Endothelial cell of umbilical vein (primary cell): ENCODE results near the gene STRN. TPM values are rescaled to one million over a fixed set of nuclear protein-coding genes. Genes with fewer than 3 reads are reported as not detected.

Experiments
- BruUV-seq: library from RNA; stranded (reverse); fragments of 400-500 nt; replicated peaks from 2 replicates; lab custom pipeline; 2021; lab: Mats Ljungman, UMichigan
- CTCF ChIA-PET: fragments of 300-600, 350-600 bp; sonication (Branson Sonifier 250); formaldehyde crosslinking; loops from one replicate; lab custom pipeline; 2021; ENCODE audit warnings: antibody characterized with exemption, inconsistent platforms; lab: Charles Lee
- POLR2A ChIA-PET: fragments of 300-600, 350-600 bp; sonication (Branson Sonifier 250); formaldehyde crosslinking; loops from one replicate; lab custom pipeline; 2021; ENCODE audit warnings: antibody characterized with exemption, inconsistent platforms; lab: Charles Lee
- DNase-seq: peaks from one replicate; pipeline ENCODE4 v3.0.0-alpha.2; 2011; ENCODE audit warnings: low read depth, low spot score
- FAIRE-seq: peaks from 2 replicates; lab custom pipeline; 2011; peaks lifted over from hg19 to GRCh38; lab: Jason Lieb, UNC
- H2AFZ ChIP-seq: 2 replicates; pipeline ENCODE4 v1.6.0; 2012; ENCODE audit warnings: low read depth, low read length, control low read depth, inconsistent platforms
- H3K27ac ChIP-seq: 2 replicates; pipeline ENCODE4 v1.5.1; 2011; ENCODE audit warnings: low read depth, mild to moderate bottlenecking, control low read depth, low read length, moderate library complexity; ENCODE audit not compliant: insufficient read depth
- H3K27me3 ChIP-seq, 2 experiments: 2 replicates each; pipeline versions ENCODE4 v1.6.0 to v1.6.1; 2011; ENCODE audit warnings: low read length in 2 of 2, mixed read lengths in 1 of 2; ENCODE audit not compliant: control insufficient read depth in 2 of 2, insufficient read depth in 2 of 2
- H3K36me3 ChIP-seq, 2 experiments: 2 replicates in 1 of 2; 3 replicates in 1 of 2; pipeline ENCODE4 v1.5.1; 2011; ENCODE audit warnings: low read length in 2 of 2, mild to moderate bottlenecking in 1 of 2, moderate library complexity in 1 of 2; ENCODE audit not compliant: control insufficient read depth in 2 of 2, insufficient read depth in 2 of 2; ENCODE audit errors: extremely low read depth in 1 of 2
- H3K4me1 ChIP-seq: 3 replicates; pipeline ENCODE4 v1.5.1; 2011; ENCODE audit warnings: mild to moderate bottlenecking, low read length; ENCODE audit not compliant: control insufficient read depth, insufficient read depth; ENCODE audit errors: extremely low read depth
- H3K4me2 ChIP-seq: 2 replicates; pipeline ENCODE4 v1.6.1; 2011; ENCODE audit warnings: low read length, control low read depth, mixed read lengths; ENCODE audit not compliant: insufficient read depth
- H3K4me3 ChIP-seq, 3 experiments: fragments of 200-600 bp in 1 of 3; sonication (generic), shearing (Covaris generic) in 1 of 3; replicated peaks in 1 of 3; 2 replicates each; pipeline ENCODE4 v1.5.1; 2011 to 2016; ENCODE audit warnings: control low read depth in 3 of 3, low read length in 3 of 3, mild to moderate bottlenecking in 2 of 3, inconsistent platforms in 1 of 3, low read depth in 1 of 3, moderate library complexity in 1 of 3; ENCODE audit not compliant: insufficient read depth in 1 of 3
- H3K79me2 ChIP-seq: 2 replicates; pipeline ENCODE4 v1.6.0; 2012; ENCODE audit warnings: low read length, inconsistent platforms; ENCODE audit not compliant: control insufficient read depth, insufficient read depth
- H3K9ac ChIP-seq: replicated peaks from 2 replicates; pipeline ENCODE3; 2011; ENCODE audit warnings: low read length, control low read depth; ENCODE audit not compliant: insufficient read depth; ENCODE audit errors: extremely low read depth
- H3K9me1 ChIP-seq: replicated peaks from 3 replicates; pipeline ENCODE4 v1.6.0; 2011; ENCODE audit warnings: mild to moderate bottlenecking, low read length; ENCODE audit not compliant: control insufficient read depth, insufficient read depth; ENCODE audit errors: extremely low read depth
- H3K9me3 ChIP-seq: replicated peaks from 2 replicates; pipeline ENCODE4 v1.5.1; 2012; ENCODE audit warnings: low read length, inconsistent platforms; ENCODE audit not compliant: control insufficient read depth, insufficient read depth
- H4K20me1 ChIP-seq: replicated peaks from 2 replicates; pipeline ENCODE3; 2011; ENCODE audit warnings: mild to moderate bottlenecking, low read length; ENCODE audit not compliant: control insufficient read depth, insufficient read depth; ENCODE audit errors: extremely low read depth
- EZH2 ChIP-seq: IDR thresholded peaks from 2 replicates; pipeline ENCODE4 v1.6.1; 2012; ENCODE audit warnings: borderline replicate concordance, low read depth, mild to moderate bottlenecking, moderate library complexity, low read length, inconsistent platforms; ENCODE audit not compliant: severe bottlenecking
- FOS ChIP-seq: IDR thresholded peaks from 2 replicates; pipeline ENCODE4 v1.6.1; 2011; ENCODE audit warnings: mild to moderate bottlenecking, low read length, moderate library complexity, borderline replicate concordance; ENCODE audit not compliant: insufficient read depth
- GATA2 ChIP-seq: IDR thresholded peaks from 2 replicates; pipeline ENCODE4 v1.7.0; 2011; ENCODE audit warnings: low read depth, mild to moderate bottlenecking, moderate library complexity, mixed read lengths, low read length; ENCODE audit not compliant: insufficient read length, insufficient read depth
- JUN ChIP-seq: IDR thresholded peaks from 2 replicates; pipeline ENCODE4 v1.6.1; 2011; ENCODE audit warnings: borderline replicate concordance, low read depth; ENCODE audit not compliant: insufficient read length, insufficient read depth
- MYC ChIP-seq: IDR thresholded peaks from one replicate; pipeline ENCODE4 v1.6.1; 2011; ENCODE audit warnings: mild to moderate bottlenecking, low read depth, low read length
- POLR2A ChIP-seq: IDR thresholded peaks from 2 replicates; pipeline ENCODE4 v1.6.1; 2012; ENCODE audit warnings: low read depth, mild to moderate bottlenecking, control low read depth, low read length
- POLR2AphosphoS5 ChIP-seq: IDR thresholded peaks from 2 replicates; pipeline ENCODE4 v1.6.1; 2012; ENCODE audit warnings: low read depth, mild to moderate bottlenecking, control low read depth, low read length, moderate library complexity; ENCODE audit not compliant: insufficient read depth
- dilution Hi-C: fragments of 300-500 bp; cut with MboI; formaldehyde crosslinking; loops from one replicate; pipeline ENCODE4 v1.15.0; 2019; ENCODE audit warnings: low sequenced_read_pairs; ENCODE audit not compliant: extremely low pct_ligation_motif_present
- intact Hi-C: fragments of 100-400 bp; cut with micrococcal nuclease; formaldehyde crosslinking; loops from one replicate; pipeline ENCODE4 v1.10.0; 2022
- polyA plus RNA-seq, 4 experiments: library from polyadenylated mRNA; depleted of rRNA in 3 of 4; stranded (reverse) in 3 of 4; unstranded in 1 of 4; fragments of >200 nt; gene quantifications; 2 replicates each; pipeline versions ENCODE4 v1.2.1 to v1.2.3, GENCODE V29; 2011 to 2012; ENCODE audit warnings: missing spikeins in 1 of 4
- total RNA-seq: library from RNA; stranded (reverse); gene quantifications from 2 replicates; pipeline ENCODE4 v1.2.3, GENCODE V29; 2021
- TF ChIP-seq, protein P1 (sequence below), 2 donors: IDR thresholded peaks; 1 replicate in 1 of 2; 2 replicates in 1 of 2; pipeline ENCODE4 v1.5.1; 2011; ENCODE audit warnings: low read length in 2 of 2, mild to moderate bottlenecking in 2 of 2, moderate library complexity in 2 of 2, control low read depth in 1 of 2, inconsistent platforms in 1 of 2, low read depth in 1 of 2; ENCODE audit not compliant: insufficient read depth in 1 of 2; ENCODE audit errors: extremely low read depth in 1 of 2
- TF ChIP-seq, protein P2 (sequence below): IDR thresholded peaks from 2 replicates; pipeline ENCODE4 v1.6.1; 2011; ENCODE audit not compliant: insufficient read depth, insufficient read length

The STRN gene
- total and polyA plus RNA-seq, 2 donors (not counting 3 experiments of a cell fraction or from before 2014, with no cell fraction given), result 6.7 to 33.4 TPM

DNA sequence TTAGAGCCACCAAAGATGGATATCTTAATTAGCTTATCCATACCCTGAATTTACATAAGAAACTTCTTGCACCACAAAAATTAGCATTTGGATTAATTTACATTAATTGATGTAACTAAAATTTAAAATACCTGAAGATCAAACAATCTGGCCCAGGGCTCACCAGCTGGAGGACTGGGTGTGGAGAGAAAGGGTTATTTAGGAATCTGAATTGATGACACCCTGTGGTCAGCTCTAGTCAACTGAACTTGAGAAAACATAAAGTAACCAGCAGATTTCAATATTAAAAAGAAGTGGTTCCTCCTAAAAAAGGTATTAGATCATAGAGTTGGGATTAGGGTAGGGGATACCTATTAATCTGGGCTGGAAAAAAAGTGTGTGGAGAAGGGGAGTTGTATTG is 122.5 kb downstream of the STRN start:
- intact Hi-C loops (no loop called here), dilution Hi-C loops (no loop called here)
- no peaks in the 10 kb centered on the region for H3K27me3 ChIP-seq
- H4K20me1 ChIP-seq, result no peaks in the 10 kb centered on the region
- H3K4me3 ChIP-seq, result no peak overlapping the region
- no peak overlapping the region for H3K9ac ChIP-seq
- ChIA-PET POLR2A (no interaction called here), CTCF (no interaction called here)
- H3K27ac ChIP-seq, result no peak overlapping the region
- peaks cover 0 to 2% of the 10 kb centered on the region in 2 experiments for H3K36me3 ChIP-seq
- peaks cover 3% of the 10 kb centered on the region for H3K4me1 ChIP-seq
- H3K79me2 ChIP-seq, result no peaks in the 10 kb centered on the region
- no peak for DNase-seq
- H2AFZ ChIP-seq, result no peak overlapping the region
- no peak for TF ChIP-seq JUN
- TF ChIP-seq GATA2, result no peak
- no peak for TF ChIP-seq POLR2AphosphoS5
- TF ChIP-seq, protein P1, sequence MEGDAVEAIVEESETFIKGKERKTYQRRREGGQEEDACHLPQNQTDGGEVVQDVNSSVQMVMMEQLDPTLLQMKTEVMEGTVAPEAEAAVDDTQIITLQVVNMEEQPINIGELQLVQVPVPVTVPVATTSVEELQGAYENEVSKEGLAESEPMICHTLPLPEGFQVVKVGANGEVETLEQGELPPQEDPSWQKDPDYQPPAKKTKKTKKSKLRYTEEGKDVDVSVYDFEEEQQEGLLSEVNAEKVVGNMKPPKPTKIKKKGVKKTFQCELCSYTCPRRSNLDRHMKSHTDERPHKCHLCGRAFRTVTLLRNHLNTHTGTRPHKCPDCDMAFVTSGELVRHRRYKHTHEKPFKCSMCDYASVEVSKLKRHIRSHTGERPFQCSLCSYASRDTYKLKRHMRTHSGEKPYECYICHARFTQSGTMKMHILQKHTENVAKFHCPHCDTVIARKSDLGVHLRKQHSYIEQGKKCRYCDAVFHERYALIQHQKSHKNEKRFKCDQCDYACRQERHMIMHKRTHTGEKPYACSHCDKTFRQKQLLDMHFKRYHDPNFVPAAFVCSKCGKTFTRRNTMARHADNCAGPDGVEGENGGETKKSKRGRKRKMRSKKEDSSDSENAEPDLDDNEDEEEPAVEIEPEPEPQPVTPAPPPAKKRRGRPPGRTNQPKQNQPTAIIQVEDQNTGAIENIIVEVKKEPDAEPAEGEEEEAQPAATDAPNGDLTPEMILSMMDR (IDR thresholded peaks at IDR 0.05; ENCODE audit: extremely low read depth in 1 of 2, insufficient read depth in 1 of 2, low read depth in 1 of 2, low read length in 2 of 2), result no peak
- TF ChIP-seq, protein P2, sequence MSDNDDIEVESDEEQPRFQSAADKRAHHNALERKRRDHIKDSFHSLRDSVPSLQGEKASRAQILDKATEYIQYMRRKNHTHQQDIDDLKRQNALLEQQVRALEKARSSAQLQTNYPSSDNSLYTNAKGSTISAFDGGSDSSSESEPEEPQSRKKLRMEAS, result no peak
- TF ChIP-seq EZH2, result no peak
- TF ChIP-seq POLR2A, result no peak
- TF ChIP-seq MYC, result no peak
- no peak for TF ChIP-seq FOS
- H3K4me2 ChIP-seq, result no peak overlapping the region
- no peaks in the 10 kb centered on the region for H3K9me1 ChIP-seq
- no peaks in the 10 kb centered on the region for H3K9me3 ChIP-seq
- FAIRE-seq, result no peak
- BruUV-seq, result no TSS peak
